NCI-H187 (cell line): ENCODE results near the gene FGFBP3.

Experiments used
- DNase-seq, 2 experiments: peaks; one replicate each; lab custom pipeline; 2025; lab: John Stamatoyannopoulos, UW

Gene FGFBP3

GRCh38 chr10:91909117-91909677 lies at the start of gene FGFBP3:
Gene FGFBP3, minus strand, starts transcription at chr10:91909486. Its CDS starts 517 bp downstream, at chr10:91908969.
- peak in 1 of 2 experiments; percentile 9 for DNase-seq

GRCh38 chr10:91957091-91957490 lies 47.8 kb upstream of the FGFBP3 start:
- no peak for DNase-seq

GRCh38 chr10:91955114-91955513 lies 45.8 kb upstream of the FGFBP3 start:
- DNase-seq: no peak

GRCh38 chr10:91953600-91954160 lies 44.4 kb upstream of the FGFBP3 start:
- DNase-seq: no peak

GRCh38 chr10:91944880-91945630 lies 35.8 kb upstream of the FGFBP3 start:
- DNase-seq: no peak

- DNase-seq: no peak
Observed at GRCh38 chr10:91941426-91941825, 32.1 kb upstream of the FGFBP3 start.

- no peak for DNase-seq
Observed at GRCh38 chr10:91939653-91940052, 30.4 kb upstream of the FGFBP3 start.

GRCh38 chr10:91935886-91936285 lies 26.6 kb upstream of the FGFBP3 start:
- DNase-seq: no peak

- no peak for DNase-seq
Observed at GRCh38 chr10:91932737-91933136, 23.5 kb upstream of the FGFBP3 start.

- no peak for DNase-seq
Observed at GRCh38 chr10:91931526-91932190, 22.4 kb upstream of the FGFBP3 start.

- DNase-seq: no peak
Observed at GRCh38 chr10:91930939-91931338, 21.7 kb upstream of the FGFBP3 start.

GRCh38 chr10:91925022-91925320 lies 15.7 kb upstream of the FGFBP3 start:
- no peak for DNase-seq

GRCh38 chr10:91924212-91925021 lies 15.1 kb upstream of the FGFBP3 start:
- DNase-seq: no peak

- peak; percentile 39 to 61 for DNase-seq
Observed at GRCh38 chr10:91923371-91924211, 14.3 kb upstream of the FGFBP3 start, which contains the start of gene BTAF1. Gene BTAF1, plus strand, starts transcription at chr10:91923770. Its CDS starts 307 bp downstream, at chr10:91924077.

- DNase-seq: no peak
Observed at GRCh38 chr10:91919651-91920050, 10.4 kb upstream of the FGFBP3 start.

GRCh38 chr10:91910467-91910866 lies 1.2 kb upstream of the FGFBP3 start:
- DNase-seq: no peak

- DNase-seq: peak; percentile 10 to 17
Observed at GRCh38 chr10:91908337-91909116, 759 bp downstream of the FGFBP3 start.

GRCh38 chr10:91907914-91908336 lies 1.4 kb downstream of the FGFBP3 start:
- no peak for DNase-seq

- no peak for DNase-seq
Observed at GRCh38 chr10:91907033-91907594, 2.2 kb downstream of the FGFBP3 start.
